ENCODE data around the gene TEC.

DNA sequence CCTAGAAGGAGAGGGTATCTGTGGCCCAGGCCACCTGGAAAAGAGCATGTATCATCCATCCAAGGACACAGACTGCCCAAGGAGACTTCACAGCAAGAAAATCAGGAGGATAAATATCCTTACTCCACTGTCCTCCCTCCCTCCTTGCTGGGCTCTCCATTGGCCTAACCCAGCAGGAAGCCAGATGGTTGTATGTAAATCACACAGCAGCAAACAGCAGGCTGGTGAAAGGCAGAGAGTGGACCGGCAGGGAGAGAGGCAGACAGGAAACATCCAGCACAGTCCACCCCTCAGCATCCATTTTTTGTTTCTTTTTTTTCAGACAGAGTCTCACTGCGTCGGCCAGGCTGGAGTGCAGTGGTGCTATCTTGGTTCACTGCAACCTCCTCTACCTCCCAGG is 153.1 kb downstream of the TEC start:
- TF ChIP-seq, protein P1, sequence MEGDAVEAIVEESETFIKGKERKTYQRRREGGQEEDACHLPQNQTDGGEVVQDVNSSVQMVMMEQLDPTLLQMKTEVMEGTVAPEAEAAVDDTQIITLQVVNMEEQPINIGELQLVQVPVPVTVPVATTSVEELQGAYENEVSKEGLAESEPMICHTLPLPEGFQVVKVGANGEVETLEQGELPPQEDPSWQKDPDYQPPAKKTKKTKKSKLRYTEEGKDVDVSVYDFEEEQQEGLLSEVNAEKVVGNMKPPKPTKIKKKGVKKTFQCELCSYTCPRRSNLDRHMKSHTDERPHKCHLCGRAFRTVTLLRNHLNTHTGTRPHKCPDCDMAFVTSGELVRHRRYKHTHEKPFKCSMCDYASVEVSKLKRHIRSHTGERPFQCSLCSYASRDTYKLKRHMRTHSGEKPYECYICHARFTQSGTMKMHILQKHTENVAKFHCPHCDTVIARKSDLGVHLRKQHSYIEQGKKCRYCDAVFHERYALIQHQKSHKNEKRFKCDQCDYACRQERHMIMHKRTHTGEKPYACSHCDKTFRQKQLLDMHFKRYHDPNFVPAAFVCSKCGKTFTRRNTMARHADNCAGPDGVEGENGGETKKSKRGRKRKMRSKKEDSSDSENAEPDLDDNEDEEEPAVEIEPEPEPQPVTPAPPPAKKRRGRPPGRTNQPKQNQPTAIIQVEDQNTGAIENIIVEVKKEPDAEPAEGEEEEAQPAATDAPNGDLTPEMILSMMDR (IDR thresholded peaks at IDR 0.05; ENCODE audit: poor library complexity, severe bottlenecking), result no peak
- no peak for TF ChIP-seq POLR2AphosphoS5 (IDR thresholded peaks at IDR 0.05)
- TF ChIP-seq, protein P2, sequence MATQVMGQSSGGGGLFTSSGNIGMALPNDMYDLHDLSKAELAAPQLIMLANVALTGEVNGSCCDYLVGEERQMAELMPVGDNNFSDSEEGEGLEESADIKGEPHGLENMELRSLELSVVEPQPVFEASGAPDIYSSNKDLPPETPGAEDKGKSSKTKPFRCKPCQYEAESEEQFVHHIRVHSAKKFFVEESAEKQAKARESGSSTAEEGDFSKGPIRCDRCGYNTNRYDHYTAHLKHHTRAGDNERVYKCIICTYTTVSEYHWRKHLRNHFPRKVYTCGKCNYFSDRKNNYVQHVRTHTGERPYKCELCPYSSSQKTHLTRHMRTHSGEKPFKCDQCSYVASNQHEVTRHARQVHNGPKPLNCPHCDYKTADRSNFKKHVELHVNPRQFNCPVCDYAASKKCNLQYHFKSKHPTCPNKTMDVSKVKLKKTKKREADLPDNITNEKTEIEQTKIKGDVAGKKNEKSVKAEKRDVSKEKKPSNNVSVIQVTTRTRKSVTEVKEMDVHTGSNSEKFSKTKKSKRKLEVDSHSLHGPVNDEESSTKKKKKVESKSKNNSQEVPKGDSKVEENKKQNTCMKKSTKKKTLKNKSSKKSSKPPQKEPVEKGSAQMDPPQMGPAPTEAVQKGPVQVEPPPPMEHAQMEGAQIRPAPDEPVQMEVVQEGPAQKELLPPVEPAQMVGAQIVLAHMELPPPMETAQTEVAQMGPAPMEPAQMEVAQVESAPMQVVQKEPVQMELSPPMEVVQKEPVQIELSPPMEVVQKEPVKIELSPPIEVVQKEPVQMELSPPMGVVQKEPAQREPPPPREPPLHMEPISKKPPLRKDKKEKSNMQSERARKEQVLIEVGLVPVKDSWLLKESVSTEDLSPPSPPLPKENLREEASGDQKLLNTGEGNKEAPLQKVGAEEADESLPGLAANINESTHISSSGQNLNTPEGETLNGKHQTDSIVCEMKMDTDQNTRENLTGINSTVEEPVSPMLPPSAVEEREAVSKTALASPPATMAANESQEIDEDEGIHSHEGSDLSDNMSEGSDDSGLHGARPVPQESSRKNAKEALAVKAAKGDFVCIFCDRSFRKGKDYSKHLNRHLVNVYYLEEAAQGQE (IDR thresholded peaks at IDR 0.05; ENCODE audit: borderline replicate concordance), result no peak
- TF ChIP-seq EZH2 (IDR thresholded peaks at IDR 0.05; ENCODE audit: borderline replicate concordance, insufficient read depth, low read length, poor library complexity, severe bottlenecking), result no peak
